Measurements from ENCODE around the gene CYP27B1.

The CYP27B1 gene

GRCh38 chr12:57766464-57767304 lies at the start of gene CYP27B1:
Gene CYP27B1 (minus strand): TSS chr12:57767078. CDS start chr12:57767041, 37 bp downstream.
- TF ChIP-seq ZFX (IDR thresholded peaks at IDR 0.05): no peak
- no peak for TF ChIP-seq CTCF (conservative IDR thresholded peaks at IDR 0.05)
- peak within 1 kb of the TSS; percentile 53 for H3K27ac ChIP-seq

- H3K27ac ChIP-seq: no peak overlapping the region
- TF ChIP-seq ZFX (IDR thresholded peaks at IDR 0.05) (no peak), CTCF (conservative IDR thresholded peaks at IDR 0.05) (no peak)
These were observed 49.4 kb upstream of the CYP27B1 start for GRCh38 chr12:57816001-57816854.

GRCh38 chr12:57815177-57816000 lies 48.5 kb upstream of the CYP27B1 start:
- H3K27ac ChIP-seq: no peak overlapping the region
- TF ChIP-seq ZFX (IDR thresholded peaks at IDR 0.05): no peak
- no peak for TF ChIP-seq CTCF (conservative IDR thresholded peaks at IDR 0.05)

GRCh38 chr12:57813971-57814772 lies 47.3 kb upstream of the CYP27B1 start:
- TF ChIP-seq CTCF (conservative IDR thresholded peaks at IDR 0.05) (no peak), ZFX (IDR thresholded peaks at IDR 0.05) (no peak)
- H3K27ac ChIP-seq: no peak overlapping the region

- no peak overlapping the region for H3K27ac ChIP-seq
- no peak for TF ChIP-seq CTCF (conservative IDR thresholded peaks at IDR 0.05)
- no peak for TF ChIP-seq ZFX (IDR thresholded peaks at IDR 0.05)
These were observed 46.5 kb upstream of the CYP27B1 start for GRCh38 chr12:57813111-57813970.
